Measurements from ENCODE around the gene TLL1.

TLL1 gene

DNA sequence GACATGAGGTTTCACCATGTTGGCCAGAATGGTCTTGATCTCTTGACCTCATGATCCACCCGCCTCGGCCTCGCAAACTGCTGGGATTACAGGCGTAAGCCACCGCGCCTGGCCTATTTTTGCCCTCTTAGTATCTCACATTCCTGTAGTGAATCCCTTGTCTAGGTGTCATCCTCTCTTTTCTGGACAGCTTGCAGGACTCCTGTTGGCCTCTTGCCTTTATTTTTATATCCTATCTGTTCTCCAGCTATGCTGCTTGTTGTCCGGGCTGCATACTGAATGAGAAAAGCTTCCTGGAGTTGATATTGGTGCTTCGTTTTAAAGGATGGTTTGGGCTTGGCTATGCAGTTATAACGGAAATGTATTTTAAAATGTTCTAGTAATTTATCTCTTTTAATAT is 148.6 kb downstream of the TLL1 start:
- DNase-seq (ENCODE audit: low read depth) = no peak
- H3K4me3 ChIP-seq (ENCODE audit: low read depth, low read length) = no peak overlapping the region

DNA sequence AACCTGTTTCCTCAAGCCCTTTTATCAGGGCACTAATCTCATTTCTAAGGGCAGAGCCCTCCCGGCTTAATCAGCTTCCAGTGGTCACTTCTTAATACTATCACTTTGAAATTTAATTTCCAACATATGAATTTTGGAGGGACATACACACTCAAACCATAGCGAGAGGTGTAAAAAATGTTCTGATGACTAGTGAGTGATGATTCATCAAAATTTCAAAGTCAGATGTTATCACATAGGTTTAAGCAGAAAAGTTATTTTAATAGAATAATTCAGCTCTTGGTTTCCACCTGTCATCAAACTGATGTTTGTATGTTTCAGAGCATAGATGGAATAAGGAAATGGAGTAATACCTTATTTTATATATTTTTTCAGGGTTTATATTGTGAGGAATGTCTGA is 161.9 kb downstream of the TLL1 start:
- H3K4me3 ChIP-seq (ENCODE audit: low read depth, low read length) = no peak overlapping the region
- DNase-seq (ENCODE audit: low read depth) = no peak

DNA sequence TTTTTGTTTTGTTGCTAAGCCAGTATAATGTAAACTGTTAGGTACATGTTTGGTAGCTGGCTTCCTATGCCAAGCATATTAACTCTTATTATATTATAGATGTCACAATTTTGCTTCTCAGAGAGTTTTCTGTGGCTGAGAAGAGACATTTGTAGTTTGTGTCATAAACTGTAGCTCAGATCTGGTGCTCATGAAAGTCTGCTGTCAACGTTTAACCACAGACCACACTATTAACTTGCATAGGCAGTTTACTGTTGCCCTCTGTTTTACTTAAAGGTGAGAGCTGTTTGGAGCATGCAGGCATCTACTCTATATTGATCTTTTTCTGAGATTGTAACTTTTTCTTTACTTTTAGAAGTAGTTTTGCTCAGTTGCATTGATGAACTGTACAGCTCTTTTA is 166.8 kb downstream of the TLL1 start:
- H3K4me3 ChIP-seq (ENCODE audit: low read depth, low read length) = no peak overlapping the region
- DNase-seq (ENCODE audit: low read depth) = no peak

DNA sequence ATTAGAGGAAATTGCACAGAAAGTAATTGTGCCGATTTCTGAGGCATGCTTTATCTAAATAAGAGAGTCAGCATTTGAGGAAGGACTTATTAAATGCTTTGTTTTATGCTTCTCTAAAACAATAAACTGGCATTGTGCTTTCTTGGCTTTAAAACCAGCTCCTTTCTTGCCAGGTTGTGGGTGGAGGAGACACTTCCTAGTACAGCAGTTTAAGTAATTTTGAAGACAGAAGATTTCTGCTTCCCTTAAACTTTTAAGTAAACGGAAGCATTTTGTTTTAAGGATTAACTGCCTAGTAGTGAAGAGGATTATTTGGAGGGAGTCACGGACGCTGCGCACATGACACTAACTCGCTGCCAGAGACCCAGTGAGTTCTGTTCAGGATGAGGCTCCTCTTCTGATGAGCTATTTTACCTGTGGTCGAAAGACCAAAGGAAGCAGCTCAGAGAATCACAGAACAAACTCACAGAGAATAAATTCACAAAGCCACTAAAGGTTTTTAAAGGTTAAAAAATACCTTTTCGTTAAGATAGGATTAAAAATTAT is 169.5 kb downstream of the TLL1 start:
- DNase-seq (ENCODE audit: low read depth) = no peak
- H3K4me3 ChIP-seq (ENCODE audit: low read depth, low read length) = no peak overlapping the region

DNA sequence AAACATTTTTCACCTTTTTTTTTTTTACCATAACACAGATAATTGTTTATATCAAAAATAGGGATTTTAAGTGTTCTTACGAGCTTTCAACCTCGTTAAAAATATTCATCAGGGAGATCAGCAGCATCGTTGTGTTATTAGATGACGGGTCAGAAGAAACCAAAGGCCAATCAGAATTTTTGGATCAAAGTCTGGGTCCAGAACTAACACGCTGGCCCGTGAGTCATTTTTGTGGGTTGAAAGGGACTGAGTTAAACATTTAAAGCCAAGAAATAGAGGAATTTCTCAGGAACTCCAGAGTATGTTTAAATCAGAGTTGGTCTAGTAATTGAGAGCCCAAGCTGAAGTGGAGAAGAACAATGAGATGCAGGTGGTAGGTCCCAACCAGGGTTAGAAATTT is 170.8 kb downstream of the TLL1 start:
- H3K4me3 ChIP-seq (ENCODE audit: low read depth, low read length) = no peak overlapping the region
- DNase-seq (ENCODE audit: low read depth) = no peak

DNA sequence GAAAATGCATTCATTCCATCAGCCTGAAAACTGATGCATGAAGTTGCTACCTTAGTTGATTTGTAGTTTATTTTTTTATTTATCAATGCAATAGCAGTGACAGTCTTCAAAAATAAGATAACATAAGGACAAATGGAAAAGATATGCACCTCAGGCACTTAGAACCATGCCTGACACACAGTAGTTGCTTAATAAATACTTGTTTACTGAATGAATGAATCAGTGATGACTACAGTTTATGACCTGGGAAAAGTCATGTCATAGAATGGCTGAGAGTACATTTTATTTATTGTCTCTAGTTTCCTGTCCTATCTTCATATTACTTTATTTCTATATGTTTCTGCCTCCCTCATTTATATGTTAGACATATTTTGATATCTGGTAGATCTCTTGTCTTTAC is 171.8 kb downstream of the TLL1 start:
- no peak for DNase-seq (ENCODE audit: low read depth)
- H3K4me3 ChIP-seq (ENCODE audit: low read depth, low read length) = no peak overlapping the region

DNA sequence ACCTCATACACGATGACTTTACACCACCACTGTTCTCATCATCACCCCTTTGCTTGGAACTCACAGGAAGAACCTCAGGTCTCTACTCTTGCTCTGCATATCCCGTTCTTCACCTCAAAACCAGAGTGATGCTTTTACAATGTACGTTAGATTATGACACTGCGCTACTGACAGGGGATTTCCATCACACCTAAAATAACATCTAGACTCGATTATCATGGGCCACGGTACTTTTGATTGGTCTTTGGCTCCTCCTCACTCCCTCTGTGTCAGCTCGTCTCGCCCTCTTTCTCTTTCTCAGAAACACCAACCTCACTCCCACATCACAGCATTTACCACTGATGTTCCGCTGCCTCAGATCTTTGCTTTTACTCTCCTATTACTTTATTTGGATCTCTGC is 172.4 kb downstream of the TLL1 start:
- no peak overlapping the region for H3K4me3 ChIP-seq (ENCODE audit: low read depth, low read length)
- DNase-seq (ENCODE audit: low read depth) = no peak

DNA sequence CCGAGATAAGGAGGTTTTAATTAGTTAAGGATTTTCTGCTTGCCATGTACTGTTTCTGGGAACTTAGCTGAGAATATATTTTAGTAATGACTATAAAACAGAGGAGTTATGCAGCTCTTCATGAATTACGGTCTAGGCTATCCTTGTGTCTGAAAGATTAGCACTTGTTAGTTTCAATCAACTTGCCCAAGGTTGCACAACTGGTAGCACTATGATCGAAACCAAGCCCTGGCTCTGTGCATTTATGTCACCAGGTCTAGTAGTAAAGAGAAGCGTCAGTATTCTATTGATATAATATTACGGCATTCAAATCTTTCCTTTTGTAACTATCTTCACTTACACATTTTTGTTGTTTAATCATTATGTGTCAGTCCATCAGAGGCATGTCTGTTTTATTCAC is 176.0 kb downstream of the TLL1 start:
- no peak for DNase-seq (ENCODE audit: low read depth)
- H3K4me3 ChIP-seq (ENCODE audit: low read depth, low read length) = no peak overlapping the region

DNA sequence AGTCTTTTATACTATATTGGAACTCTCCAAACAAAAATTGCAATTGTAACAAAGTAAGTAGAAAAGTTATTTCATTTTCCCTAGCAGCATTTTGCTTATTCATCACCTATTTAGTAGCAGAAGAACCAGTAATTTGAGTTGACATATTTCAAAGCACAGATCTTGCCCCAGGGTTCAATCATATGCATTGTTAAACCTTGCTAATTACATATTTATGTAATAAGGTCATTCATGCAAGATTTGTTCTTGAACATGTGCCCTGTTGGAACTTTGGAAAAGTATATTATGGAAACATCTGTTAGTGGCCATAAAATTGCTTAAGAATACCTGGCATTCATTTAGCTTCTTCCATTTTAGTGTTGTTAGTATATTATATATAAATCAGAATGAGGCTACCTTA is 191.7 kb downstream of the TLL1 start:
- no peak for DNase-seq (ENCODE audit: low read depth)
- no peak overlapping the region for H3K4me3 ChIP-seq (ENCODE audit: low read depth, low read length)

DNA sequence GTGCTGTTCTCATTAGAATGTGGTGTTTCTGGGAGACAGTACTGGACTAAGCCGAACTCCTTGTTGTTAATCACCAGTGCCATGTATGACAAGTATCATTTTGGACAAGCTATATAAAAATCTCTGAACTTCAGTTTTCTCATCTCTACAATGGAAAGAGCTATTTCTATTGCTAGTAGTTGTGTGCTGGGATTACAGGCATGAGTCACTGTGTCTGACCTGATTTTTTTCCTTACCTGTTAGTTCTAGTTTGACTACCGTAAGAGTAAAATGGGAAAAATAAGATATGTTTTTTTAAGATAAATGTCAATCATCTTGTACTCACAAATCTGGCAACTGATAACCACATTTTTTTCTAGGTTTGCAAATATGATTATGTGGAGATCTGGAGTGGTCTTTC is 192.3 kb downstream of the TLL1 start:
- H3K4me3 ChIP-seq (ENCODE audit: low read depth, low read length) = no peak overlapping the region
- no peak for DNase-seq (ENCODE audit: low read depth)

DNA sequence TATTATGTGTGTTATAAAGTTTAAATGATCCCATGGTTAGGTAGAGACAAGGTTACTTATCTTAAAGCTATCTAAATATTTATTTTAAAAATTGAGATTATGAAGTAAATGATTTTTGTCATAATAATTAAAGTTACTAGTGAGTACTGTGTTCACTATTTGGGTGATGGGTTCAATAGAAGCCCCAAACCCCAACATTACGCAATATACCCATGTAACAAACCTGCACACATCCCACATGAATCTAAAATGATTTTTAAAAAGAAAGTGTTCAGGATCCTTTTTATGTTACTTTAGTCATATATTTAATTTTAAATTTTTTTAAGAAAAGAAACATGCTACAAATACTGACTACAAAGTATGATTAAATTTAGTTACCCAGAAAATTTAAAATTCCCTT is 193.9 kb downstream of the TLL1 start:
- no peak for DNase-seq (ENCODE audit: low read depth)
- H3K4me3 ChIP-seq (ENCODE audit: low read depth, low read length) = no peak overlapping the region

DNA sequence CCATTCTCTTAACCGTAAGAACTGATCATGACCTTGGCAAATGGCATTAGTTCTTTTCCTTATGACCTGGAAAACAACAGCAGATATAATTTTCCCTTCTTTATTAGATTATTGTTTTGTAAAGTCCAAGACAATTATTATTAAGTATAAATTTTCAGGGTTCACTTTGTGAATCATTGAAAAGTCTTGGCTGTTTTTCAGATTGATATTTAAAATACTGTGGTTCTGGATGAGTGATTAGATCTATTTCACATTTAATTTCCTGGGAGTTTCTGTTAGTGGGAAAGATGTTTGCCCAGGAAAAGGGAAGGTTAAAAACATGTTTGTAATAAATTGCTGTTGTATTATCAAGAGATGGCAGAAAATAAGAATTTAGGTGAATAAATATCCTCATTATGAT is 194.9 kb downstream of the TLL1 start:
- no peak overlapping the region for H3K4me3 ChIP-seq (ENCODE audit: low read depth, low read length)
- no peak for DNase-seq (ENCODE audit: low read depth)

DNA sequence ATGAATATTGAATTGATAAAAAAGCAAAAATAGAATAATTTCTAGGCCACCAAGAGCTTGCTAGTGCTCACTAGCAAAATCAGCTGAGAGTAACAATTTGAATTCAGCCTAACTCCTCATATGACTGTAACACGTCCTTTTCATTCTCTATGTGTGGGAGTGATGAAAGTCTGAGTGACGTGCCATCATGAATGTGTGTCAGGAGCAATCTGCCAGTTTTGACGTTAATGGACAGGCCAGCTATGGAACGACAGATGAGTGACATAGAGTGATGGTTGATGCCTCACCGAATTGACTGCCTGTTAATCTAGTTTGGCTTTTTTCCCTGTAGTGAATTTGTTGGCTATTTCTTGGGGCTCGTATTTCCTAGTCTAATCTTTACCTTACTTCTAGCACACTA is 200.7 kb downstream of the TLL1 start:
- no peak for DNase-seq (ENCODE audit: low read depth)
- no peak overlapping the region for H3K4me3 ChIP-seq (ENCODE audit: low read depth, low read length)

DNA sequence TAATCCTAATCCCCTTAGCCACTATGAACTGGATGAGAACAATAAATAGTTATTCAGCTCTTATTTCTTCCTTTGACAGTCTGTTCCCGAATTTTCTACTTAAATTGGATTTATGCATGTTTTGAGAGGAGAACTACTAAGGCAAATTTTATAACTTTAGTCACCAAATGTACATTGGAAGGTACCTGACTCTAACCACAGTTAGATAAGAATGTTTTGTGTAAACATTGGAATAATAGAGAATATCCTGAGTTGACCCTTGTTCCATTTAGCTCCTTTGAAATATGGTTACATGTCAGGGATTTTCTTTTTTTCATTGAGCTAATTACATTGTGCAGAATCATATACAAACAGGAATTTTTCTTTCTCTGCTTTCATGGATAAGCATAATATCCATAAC is 202.6 kb downstream of the TLL1 start:
- DNase-seq (ENCODE audit: low read depth) = no peak
- no peak overlapping the region for H3K4me3 ChIP-seq (ENCODE audit: low read depth, low read length)

DNA sequence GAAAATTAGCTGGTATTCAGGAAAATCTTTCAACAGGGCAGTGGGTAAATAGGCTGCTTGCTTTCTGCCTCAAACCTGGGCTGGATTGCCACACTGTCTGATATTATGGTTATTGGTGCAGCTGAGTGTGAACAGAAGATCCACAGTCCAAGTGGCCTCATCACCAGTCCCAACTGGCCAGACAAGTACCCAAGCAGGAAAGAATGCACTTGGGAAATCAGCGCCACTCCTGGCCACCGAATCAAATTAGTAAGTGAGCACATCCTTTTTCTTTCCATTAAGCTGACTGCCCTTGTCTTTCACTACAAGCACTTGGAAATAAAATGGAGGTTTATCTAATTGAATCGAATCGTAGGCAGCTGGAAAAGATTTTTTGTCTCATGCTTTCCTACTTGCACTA is 204.7 kb downstream of the TLL1 start:
- H3K4me3 ChIP-seq (ENCODE audit: low read depth, low read length) = no peak overlapping the region
- DNase-seq (ENCODE audit: low read depth) = no peak

DNA sequence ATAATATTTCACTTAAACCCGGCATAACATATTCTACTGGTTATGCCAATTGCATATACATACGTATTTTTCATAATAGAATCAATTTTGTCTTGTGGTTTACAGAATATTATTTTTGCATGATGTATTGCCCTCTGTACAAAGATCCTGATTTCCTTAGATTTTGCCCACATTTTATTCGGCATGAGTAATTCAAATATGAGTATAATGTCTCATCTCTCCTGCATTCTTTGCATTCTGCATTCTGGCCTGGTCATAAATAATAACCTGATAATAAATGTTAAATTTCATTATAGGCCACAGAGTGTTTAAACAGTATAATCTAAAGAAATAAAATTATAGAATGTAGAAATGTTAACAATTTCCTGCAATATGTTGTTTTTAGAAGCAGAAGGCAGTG is 205.3 kb downstream of the TLL1 start:
- no peak for DNase-seq (ENCODE audit: low read depth)
- no peak overlapping the region for H3K4me3 ChIP-seq (ENCODE audit: low read depth, low read length)

DNA sequence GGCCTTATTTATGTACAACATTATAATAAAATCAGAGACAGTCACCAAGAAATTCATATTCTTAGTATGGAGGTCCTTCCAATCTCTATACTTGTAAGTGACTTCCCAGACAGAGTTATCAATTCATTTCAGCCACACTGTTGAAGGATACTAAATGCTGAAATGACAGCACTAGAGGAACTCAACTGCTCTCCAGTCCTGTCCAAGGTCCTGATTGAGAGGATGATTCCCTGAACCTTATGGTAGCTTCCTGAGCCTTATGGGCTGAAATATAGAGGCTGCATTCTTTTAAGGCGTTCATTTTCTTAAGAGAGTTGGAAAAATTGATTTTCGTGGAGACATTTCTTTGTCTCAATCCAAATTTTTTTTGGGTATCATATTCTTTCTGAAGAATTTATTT is 205.9 kb downstream of the TLL1 start:
- no peak for DNase-seq (ENCODE audit: low read depth)
- H3K4me3 ChIP-seq (ENCODE audit: low read depth, low read length) = no peak overlapping the region

DNA sequence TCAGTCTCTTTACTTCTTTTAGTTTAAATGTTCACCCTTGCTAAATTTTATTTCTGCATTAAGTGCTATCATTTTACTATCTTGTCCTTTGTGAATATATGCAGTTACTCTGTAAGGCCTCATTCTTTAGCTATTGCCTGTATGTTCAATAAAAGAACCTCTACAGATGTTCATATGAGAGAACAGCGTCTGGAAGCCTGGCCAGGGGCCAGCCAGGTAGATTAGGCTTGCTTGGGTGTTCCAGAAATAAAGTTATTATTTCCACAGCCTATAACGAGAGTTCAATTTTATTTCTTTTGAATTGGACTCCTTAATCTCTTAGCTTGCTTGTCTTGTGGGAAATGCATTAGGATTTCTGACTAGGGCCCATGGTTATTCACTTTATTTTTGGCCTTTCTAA is 214.5 kb downstream of the TLL1 start:
- DNase-seq (ENCODE audit: low read depth) = no peak
- H3K4me3 ChIP-seq (ENCODE audit: low read depth, low read length) = no peak overlapping the region

DNA sequence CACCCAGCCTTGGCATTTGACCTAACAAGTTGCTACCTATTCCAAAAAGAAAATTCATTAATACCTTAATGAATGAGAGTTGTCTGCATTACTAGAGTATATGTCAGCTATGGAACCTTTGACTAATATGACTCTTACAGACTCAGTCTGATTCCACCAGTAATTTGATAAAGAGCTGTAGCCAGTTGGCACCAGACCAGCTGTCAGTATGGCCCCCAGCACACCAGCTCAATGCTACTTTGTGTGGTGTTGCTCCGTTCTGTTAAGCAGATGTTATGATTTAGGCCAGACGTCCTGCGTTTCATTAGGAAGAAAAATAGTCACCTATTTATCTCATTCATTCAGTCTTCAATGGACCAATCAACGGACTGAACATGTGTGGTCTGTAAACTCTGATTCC is 215.5 kb downstream of the TLL1 start:
- H3K4me3 ChIP-seq (ENCODE audit: low read depth, low read length) = no peak overlapping the region
- no peak for DNase-seq (ENCODE audit: low read depth)

DNA sequence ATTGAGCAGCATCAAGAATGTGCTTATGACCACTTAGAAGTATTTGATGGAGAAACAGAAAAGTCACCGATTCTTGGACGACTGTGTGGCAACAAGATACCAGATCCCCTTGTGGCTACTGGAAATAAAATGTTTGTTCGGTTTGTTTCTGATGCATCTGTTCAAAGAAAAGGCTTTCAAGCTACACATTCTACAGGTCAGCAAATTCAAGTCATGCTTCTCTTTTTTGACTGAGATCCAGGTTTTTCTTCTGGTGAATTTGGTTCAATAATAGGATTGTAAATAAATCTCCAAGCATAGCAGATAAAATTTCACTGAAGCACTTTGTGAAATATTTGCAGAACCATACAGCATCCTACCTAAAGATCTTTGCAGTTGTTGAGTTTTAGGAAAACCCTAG is 218.1 kb downstream of the TLL1 start:
- DNase-seq (ENCODE audit: low read depth) = no peak
- H3K4me3 ChIP-seq (ENCODE audit: low read depth, low read length) = no peak overlapping the region

DNA sequence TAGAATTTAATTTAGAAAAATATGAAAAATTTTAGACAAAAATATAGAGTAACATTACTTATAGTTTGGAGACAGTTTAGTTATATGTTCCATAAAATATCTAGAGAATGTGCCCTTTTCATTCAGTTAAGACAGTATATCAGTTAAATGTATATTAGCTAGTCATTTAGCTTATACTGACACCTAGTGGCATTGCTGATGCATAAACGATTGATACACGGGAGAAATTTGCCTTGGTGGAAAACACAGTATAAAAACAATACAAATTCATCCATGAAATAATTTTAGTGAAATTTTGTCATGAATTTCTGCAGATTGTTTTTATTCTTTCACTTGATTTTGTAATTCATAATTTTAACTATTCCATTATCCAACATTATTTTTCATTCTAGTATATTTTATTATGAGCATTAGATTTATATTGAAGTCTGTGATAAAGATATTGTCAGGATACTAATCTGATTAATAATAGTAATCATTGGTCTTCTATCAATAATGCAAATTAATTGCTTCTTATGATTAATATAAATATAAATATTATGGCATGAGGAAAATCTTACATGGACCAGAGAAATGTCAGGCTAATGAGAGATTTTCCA is 219.0 kb downstream of the TLL1 start:
- DNase-seq (ENCODE audit: low read depth) = peak; percentile 6
- no peak overlapping the region for H3K4me3 ChIP-seq (ENCODE audit: low read depth, low read length)

DNA sequence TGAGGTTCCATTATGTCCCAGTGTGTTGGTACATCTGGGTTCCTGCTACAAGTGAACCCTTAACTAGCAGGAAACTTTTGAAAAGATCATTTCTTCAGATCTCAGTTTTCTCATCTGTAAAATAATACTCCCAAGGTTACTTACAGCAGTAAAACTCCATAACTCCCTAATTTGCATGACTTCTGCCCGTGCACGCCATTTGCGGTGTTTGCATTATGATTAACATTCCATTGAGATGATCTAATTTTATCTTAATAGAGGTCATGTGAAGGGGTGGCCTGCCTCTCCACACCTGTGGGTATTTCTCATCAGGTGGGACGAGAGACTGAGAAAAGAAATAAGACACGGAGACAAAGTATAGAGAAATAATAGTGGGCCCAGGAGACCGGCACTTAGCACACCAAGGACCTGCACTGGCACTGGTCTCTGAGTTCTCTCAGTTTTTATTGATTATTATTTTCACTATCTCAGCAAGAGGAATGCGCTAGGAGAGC is 219.8 kb downstream of the TLL1 start:
- no peak overlapping the region for H3K4me3 ChIP-seq (ENCODE audit: low read depth, low read length)
- DNase-seq (ENCODE audit: low read depth) = no peak

Measured in skeletal muscle cell (primary cell).